Neural cell (in vitro differentiated cells): ENCODE results near the gene ARHGAP4. TPM values are rescaled to one million over a fixed set of nuclear protein-coding genes. Genes with fewer than 3 reads are reported as not detected.

Source experiments
- H2AFZ ChIP-seq: fragments of 200-600, 300-800 bp; sonication (generic), shearing (Covaris generic); 2 replicates; pipeline ENCODE4 v1.6.0; 2014; ENCODE audit warnings: low read depth, mild to moderate bottlenecking, antibody characterized with exemption, low read length, moderate library complexity
- H3F3A ChIP-seq: fragments of 200-600 bp; shearing (Covaris generic); 2 replicates; pipeline ENCODE4 v1.6.1; 2016; ENCODE audit warnings: mild to moderate bottlenecking, moderate library complexity, mixed read lengths, antibody characterized with exemption, low read length; ENCODE audit not compliant: insufficient read depth, poor library complexity, severe bottlenecking
- H3K27ac ChIP-seq: fragments of 200-600, 300-800 bp; sonication (generic), shearing (Covaris generic); 2 replicates; pipeline ENCODE4 v1.5.1; 2014; ENCODE audit warnings: mild to moderate bottlenecking, low read length, moderate library complexity
- H3K27me3 ChIP-seq: fragments of 300-800, 200-600 bp; sonication (generic), shearing (Covaris generic); 2 replicates; pipeline ENCODE4 v1.6.0; 2014; ENCODE audit warnings: mild to moderate bottlenecking, low read depth, low read length, moderate library complexity; ENCODE audit not compliant: insufficient read depth
- H3K36me3 ChIP-seq: fragments of 300-800, 200-600 bp; sonication (generic), shearing (Covaris generic); 2 replicates; pipeline ENCODE4 v1.5.1; 2014; ENCODE audit warnings: mild to moderate bottlenecking, antibody characterized with exemption, low read length, moderate library complexity; ENCODE audit not compliant: insufficient read depth
- H3K4me2 ChIP-seq: fragments of 300-800, 200-600 bp; sonication (generic), shearing (Covaris generic); 2 replicates; pipeline ENCODE4 v1.6.0; 2014; ENCODE audit warnings: mild to moderate bottlenecking, low read length
- H3K4me3 ChIP-seq: fragments of 300-800, 200-600 bp; sonication (generic), shearing (Covaris generic); 2 replicates; pipeline ENCODE4 v1.5.1; 2014; ENCODE audit warnings: mild to moderate bottlenecking, low read length, moderate library complexity
- H3K79me2 ChIP-seq: fragments of 200-600 bp; shearing (Covaris generic); replicated peaks from 2 replicates; pipeline ENCODE4 v1.6.0; 2014; ENCODE audit warnings: mild to moderate bottlenecking, low read length, moderate library complexity; ENCODE audit not compliant: insufficient read depth
- H3K9ac ChIP-seq: fragments of 300-800, 200-600 bp; sonication (generic), shearing (Covaris generic); 2 replicates; pipeline ENCODE4 v1.6.1; 2016; ENCODE audit warnings: mild to moderate bottlenecking, low read length, mixed read lengths
- H3K9me2 ChIP-seq: fragments of 200-600 bp; shearing (Covaris generic); 2 replicates; pipeline ENCODE4 v1.6.1; 2016; ENCODE audit warnings: mild to moderate bottlenecking, low read length, mixed read lengths; ENCODE audit not compliant: insufficient read depth
- H3K9me3 ChIP-seq: fragments of 200-600, 300-800 bp; sonication (generic), shearing (Covaris generic); 2 replicates; pipeline ENCODE4 v1.6.1; 2016; ENCODE audit warnings: mild to moderate bottlenecking, mixed run types, low read length, moderate library complexity, mixed read lengths
- H4K20me1 ChIP-seq: fragments of 200-600 bp; shearing (Covaris generic); 2 replicates; pipeline ENCODE4 v1.6.1; 2016; ENCODE audit warnings: mild to moderate bottlenecking, mixed run types; ENCODE audit not compliant: insufficient read depth
- CTCF ChIP-seq: fragments of 450-650 bp; IDR thresholded peaks from 2 replicates; pipeline ENCODE4 v1.5.1; 2014; ENCODE audit warnings: antibody characterized with exemption, mild to moderate bottlenecking, moderate library complexity; ENCODE audit not compliant: poor library complexity, severe bottlenecking
- EP300 ChIP-seq: fragments of 450-650 bp; conservative IDR thresholded peaks from 2 replicates; pipeline ENCODE4 v1.6.1; 2014; ENCODE audit warnings: antibody characterized with exemption, mild to moderate bottlenecking, moderate library complexity; ENCODE audit not compliant: poor library complexity, severe bottlenecking
- EZH2 ChIP-seq: fragments of 200-600, 300-800 bp; shearing (Covaris generic), sonication (generic); IDR thresholded peaks from 2 replicates; pipeline ENCODE4 v1.6.1; 2014; ENCODE audit warnings: antibody characterized with exemption, low read length, borderline replicate concordance, mild to moderate bottlenecking; ENCODE audit not compliant: insufficient read depth, poor library complexity, severe bottlenecking
- MXI1 ChIP-seq: fragments of 450-650 bp; conservative IDR thresholded peaks from 2 replicates; pipeline ENCODE4 v1.6.1; 2014; ENCODE audit warnings: antibody characterized with exemption, mild to moderate bottlenecking; ENCODE audit not compliant: poor library complexity, severe bottlenecking
- POLR2AphosphoS5 ChIP-seq: IDR thresholded peaks from 2 replicates; pipeline ENCODE4 v1.6.1; 2012
- RAD21 ChIP-seq: fragments of 450-650 bp; conservative IDR thresholded peaks from 2 replicates; pipeline ENCODE4 v1.6.1; 2014; ENCODE audit warnings: antibody characterized with exemption, mild to moderate bottlenecking, moderate library complexity
- REST ChIP-seq: IDR thresholded peaks from 2 replicates; pipeline ENCODE4 v1.6.1; 2012; ENCODE audit warnings: borderline replicate concordance
- SMC3 ChIP-seq: fragments of 450-650 bp; conservative IDR thresholded peaks from 2 replicates; pipeline ENCODE4 v1.6.1; 2014; ENCODE audit warnings: antibody characterized with exemption, mild to moderate bottlenecking, moderate library complexity; ENCODE audit not compliant: poor library complexity
- TAF1 ChIP-seq: IDR thresholded peaks from 2 replicates; pipeline ENCODE4 v1.6.1; 2012; ENCODE audit warnings: low read depth
- polyA plus RNA-seq: library from polyadenylated mRNA; depleted of rRNA; stranded (reverse); fragments of >200 nt; gene quantifications from 2 replicates; pipeline ENCODE4 v1.2.3, GENCODE V29; 2014

The ARHGAP4 gene
- polyA plus RNA-seq, 1 donor from 2014 or later: 11.2 TPM

GRCh38 chrX:153930011-153930910 is 4.2 kb upstream of the ARHGAP4 start:
- H3K36me3 ChIP-seq: no peaks in the 10 kb centered on the region
- no peak overlapping the region for H2AFZ ChIP-seq
- no peaks in the 10 kb centered on the region for H3K9me3 ChIP-seq
- H3K27me3 ChIP-seq: no peaks in the 10 kb centered on the region
- no peak overlapping the region for H3K27ac ChIP-seq
- no peaks in the 10 kb centered on the region for H3F3A ChIP-seq
- TF ChIP-seq MXI1 (no peak), CTCF (no peak), EZH2 (no peak)
- H3K4me3 ChIP-seq: no peak overlapping the region
- no peaks in the 10 kb centered on the region for H4K20me1 ChIP-seq
- H3K9me2 ChIP-seq: no peaks in the 10 kb centered on the region
- no peaks in the 10 kb centered on the region for H3K79me2 ChIP-seq
- H3K9ac ChIP-seq: no peak overlapping the region
- no peak overlapping the region for H3K4me2 ChIP-seq

- peak overlapping the region; percentile 64 for H3K27ac ChIP-seq
- no peaks in the 10 kb centered on the region for H3K79me2 ChIP-seq
- H3K36me3 ChIP-seq: no peaks in the 10 kb centered on the region
- no peak overlapping the region for H3K9ac ChIP-seq
- H4K20me1 ChIP-seq: no peaks in the 10 kb centered on the region
- no peaks in the 10 kb centered on the region for H3K9me3 ChIP-seq
- H3K27me3 ChIP-seq: no peaks in the 10 kb centered on the region
- peak overlapping the region; percentile 49 for H3K4me3 ChIP-seq
- no peaks in the 10 kb centered on the region for H3F3A ChIP-seq
- TF ChIP-seq RAD21 (no peak), EZH2 (no peak), MXI1 (no peak), EP300 (no peak), POLR2AphosphoS5 (no peak), TAF1 (no peak), CTCF (no peak), REST (no peak), SMC3 (no peak)
- no peaks in the 10 kb centered on the region for H3K9me2 ChIP-seq
- H2AFZ ChIP-seq: no peak overlapping the region
- H3K4me2 ChIP-seq: no peak overlapping the region
Measured at GRCh38 chrX:153929576-153929975, 3.5 kb upstream of the ARHGAP4 start.
